ENCODE measurements around the gene RIMS3.
"Not testable (repeated sequence)": the region's sequence is repeated elsewhere in the genome, so short reads cannot be mapped to it uniquely, and the experiment has no call there.

The RIMS3 gene

GRCh38 chr1:40665335-40666171, at the start of gene RIMS3:
Gene RIMS3, minus strand, starts transcription at chr1:40665682. Its CDS starts 23,757 bp downstream, at chr1:40641925.
- DNase-seq = peak; percentile 87

- peak; percentile 72 for DNase-seq
Measured at GRCh38 chr1:40712997-40713396, 47.5 kb upstream of the RIMS3 start.

GRCh38 chr1:40712405-40712944, 47.0 kb upstream of the RIMS3 start:
- DNase-seq = no peak

GRCh38 chr1:40711465-40712404, 46.3 kb upstream of the RIMS3 start:
- no peak for DNase-seq

- no peak for DNase-seq
Measured at GRCh38 chr1:40710581-40711315, 45.3 kb upstream of the RIMS3 start.

- no peak for DNase-seq
Measured at GRCh38 chr1:40709802-40710278, 44.4 kb upstream of the RIMS3 start.

GRCh38 chr1:40709100-40709801, 43.8 kb upstream of the RIMS3 start:
- peak; percentile 87 for DNase-seq

- peak; percentile 74 for DNase-seq
Measured at GRCh38 chr1:40708750-40709099, 43.2 kb upstream of the RIMS3 start.

GRCh38 chr1:40706626-40707025, 41.1 kb upstream of the RIMS3 start:
- DNase-seq = no peak

GRCh38 chr1:40704817-40705733, 39.6 kb upstream of the RIMS3 start:
- DNase-seq = no peak

- DNase-seq = no peak
Measured at GRCh38 chr1:40703316-40703715, 37.8 kb upstream of the RIMS3 start.

- DNase-seq = not testable (repeated sequence)
Measured at GRCh38 chr1:40702810-40703209, 37.3 kb upstream of the RIMS3 start.

GRCh38 chr1:40701684-40702083, 36.2 kb upstream of the RIMS3 start:
- no peak for DNase-seq

GRCh38 chr1:40699787-40700186, 34.3 kb upstream of the RIMS3 start:
- DNase-seq = no peak

- no peak for DNase-seq
Measured at GRCh38 chr1:40697436-40697835, 32.0 kb upstream of the RIMS3 start.

GRCh38 chr1:40696294-40696693, 30.8 kb upstream of the RIMS3 start:
- DNase-seq = no peak

GRCh38 chr1:40694353-40694874, 28.9 kb upstream of the RIMS3 start:
- DNase-seq = peak; percentile 26

- no peak for DNase-seq
Measured at GRCh38 chr1:40693425-40693824, 27.9 kb upstream of the RIMS3 start.

GRCh38 chr1:40692429-40692895, 27.0 kb upstream of the RIMS3 start:
- no peak for DNase-seq

Data from CD4-positive, alpha-beta T cell treated with Interleukin-12 subunit alpha and Interleukin-12 subunit beta, for 1 hour (primary cell).